ENCODE data around the gene METAP2. TPM values are rescaled to one million over a fixed set of nuclear protein-coding genes. Genes with fewer than 3 reads are reported as not detected.

METAP2 gene
- total and polyA plus RNA-seq, 2 of the 8 experiments (the other 6 are each of a cell fraction or from before 2014, with no cell fraction given) = 41.3 to 114 TPM

DNA sequence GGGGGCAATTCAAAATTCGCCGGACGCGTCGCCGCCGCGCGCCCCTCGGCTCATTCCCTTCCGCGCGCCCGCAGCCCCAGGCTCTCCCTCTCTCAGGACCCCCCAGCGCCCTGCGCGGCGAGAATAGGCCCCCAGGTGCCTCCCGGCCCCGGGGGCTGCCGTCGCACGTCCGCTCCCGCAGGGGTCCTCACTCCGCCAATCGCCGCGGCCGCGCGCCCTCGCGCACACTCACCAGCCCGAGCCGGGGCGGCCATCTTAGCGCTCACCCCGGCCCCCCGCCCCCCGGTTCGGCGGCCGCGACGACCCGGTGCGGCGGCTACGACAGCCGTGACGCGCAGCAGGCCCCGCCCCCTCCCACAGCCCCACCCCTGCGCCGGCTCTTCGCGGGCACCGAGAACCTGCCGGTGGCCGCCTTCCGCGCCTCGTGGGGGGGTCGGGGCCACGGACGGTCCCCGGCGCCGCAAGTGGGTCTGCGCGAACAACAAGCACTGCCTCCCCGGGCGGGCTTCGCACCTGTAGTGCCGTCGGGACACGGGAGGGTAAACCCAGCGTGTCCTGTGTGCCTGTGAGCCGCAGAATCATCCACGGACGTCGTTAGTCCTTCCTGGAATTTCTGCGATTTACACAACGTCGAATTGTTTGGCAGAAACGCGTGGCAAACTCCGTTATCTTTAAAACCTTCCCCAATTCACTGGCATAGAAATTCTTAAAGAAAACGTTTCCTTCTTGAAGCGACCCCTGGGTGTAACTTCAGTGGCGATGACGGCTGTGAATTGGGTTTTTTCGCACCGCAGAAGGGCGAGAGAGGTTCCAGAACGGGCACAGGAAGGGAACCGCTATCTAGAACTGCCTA lies 74.8 kb downstream of the METAP2 start (continued):
- 0 out of 4 replicates have a peak, but pooled peaks of 1 of the 2 experiments have one; percentile 58 for TF ChIP-seq HDAC2 (IDR thresholded peaks at IDR 0.05; ENCODE audit: borderline replicate concordance in 1 of 2, low read depth in 2 of 2, low read length in 2 of 2)
- TF ChIP-seq RNF2 (IDR thresholded peaks at IDR 0.05; ENCODE audit: borderline replicate concordance, low read depth, low read length, missing control alignments, poor library complexity, severe bottlenecking) = no peak
- TF ChIP-seq RAD21 (IDR thresholded peaks at IDR 0.05 in 1 of 2, conservative IDR thresholded peaks at IDR 0.05 in 1 of 2; ENCODE audit: low read depth in 2 of 2, low read length in 2 of 2) = no peak
- peak; percentile 90 for TF ChIP-seq CREB1 (IDR thresholded peaks at IDR 0.05)
- TF ChIP-seq, protein P1, sequence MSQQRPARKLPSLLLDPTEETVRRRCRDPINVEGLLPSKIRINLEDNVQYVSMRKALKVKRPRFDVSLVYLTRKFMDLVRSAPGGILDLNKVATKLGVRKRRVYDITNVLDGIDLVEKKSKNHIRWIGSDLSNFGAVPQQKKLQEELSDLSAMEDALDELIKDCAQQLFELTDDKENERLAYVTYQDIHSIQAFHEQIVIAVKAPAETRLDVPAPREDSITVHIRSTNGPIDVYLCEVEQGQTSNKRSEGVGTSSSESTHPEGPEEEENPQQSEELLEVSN (IDR thresholded peaks at IDR 0.05) = 0 out of 2 replicates have a peak, but pooled peaks have one; percentile 22
- no peak for TF ChIP-seq NRF1 (IDR thresholded peaks at IDR 0.05; ENCODE audit: low read depth, low read length)
- TF ChIP-seq SIRT6 (IDR thresholded peaks at IDR 0.05; ENCODE audit: low read length) = no peak
- no peak for TF ChIP-seq TEAD4 (IDR thresholded peaks at IDR 0.05; ENCODE audit: low read depth, low read length)
- no peak; the same call in 1 of the 2 replicates for TF ChIP-seq RBBP5 (IDR thresholded peaks at IDR 0.05; ENCODE audit: borderline replicate concordance, low read depth, low read length)
- no peak for TF ChIP-seq MAFK (IDR thresholded peaks at IDR 0.05; ENCODE audit: low read depth, low read length)

Data from H1 (cell line).